ENCODE results near the gene ZFP62. TPM values are rescaled to one million over a fixed set of nuclear protein-coding genes. Genes with fewer than 3 reads are reported as not detected.

Gene ZFP62
- total RNA-seq, 2 experiments from 2014 or later: 42.3 to 42.7 TPM

- DNase-seq: no peak
- no peaks in the 10 kb centered on the region for H3K9me3 Mint-ChIP-seq
- no peaks in the 10 kb centered on the region for H3K27me3 Mint-ChIP-seq
- POLR2A ChIA-PET: interaction anchor here (1.1 kb wide), 1 partner anchor 10 kb away, joined by 3 read pairs; no protein-coding TSS in a partner anchor
- no peaks in the 10 kb centered on the region for H3K36me3 Mint-ChIP-seq
- no peak overlapping the region for H3K27ac Mint-ChIP-seq
- no peak overlapping the region for H3K4me3 Mint-ChIP-seq
- no peak for ATAC-seq (ENCODE audit: low read depth)
- H3K4me1 Mint-ChIP-seq: peaks cover 14% of the 10 kb centered on the region
Measured at GRCh38 chr5:180820788-180821321, 40.2 kb downstream of the ZFP62 start.

GRCh38 chr5:180818677-180819341 is 42.3 kb downstream of the ZFP62 start:
- no peak overlapping the region for H3K27ac Mint-ChIP-seq
- no peaks in the 10 kb centered on the region for H3K36me3 Mint-ChIP-seq
- no peak overlapping the region for H3K4me3 Mint-ChIP-seq
- DNase-seq (no peak), ATAC-seq (ENCODE audit: low read depth) (no peak)
- H3K27me3 Mint-ChIP-seq: no peaks in the 10 kb centered on the region
- POLR2A ChIA-PET: interaction anchor here (3.3 kb wide), 1 partner anchor 12 kb away, joined by 35 read pairs; no protein-coding TSS in a partner anchor
- no peaks in the 10 kb centered on the region for H3K9me3 Mint-ChIP-seq
- H3K4me1 Mint-ChIP-seq: peaks cover 22% of the 10 kb centered on the region

GRCh38 chr5:180817893-180818674 is 43.0 kb downstream of the ZFP62 start:
- Mint-ChIP-seq H3K27ac (no peak overlapping the region), H3K4me1 (peaks cover 27% of the 10 kb centered on the region), H3K27me3 (no peaks in the 10 kb centered on the region), H3K4me3 (no peak overlapping the region), H3K36me3 (no peaks in the 10 kb centered on the region), H3K9me3 (no peaks in the 10 kb centered on the region)
- no peak for ATAC-seq (ENCODE audit: low read depth)
- POLR2A ChIA-PET: interaction anchor here (0.9 to 3.3 kb wide), 3 partner anchors 13 to 16 kb away, joined by 3 to 35 read pairs (median 5); no protein-coding TSS in a partner anchor
- no peak for DNase-seq

- POLR2A ChIA-PET: interaction anchor here (0.6 to 3.3 kb wide), 6 partner anchors 10 to 390 kb away, joined by 3 to 35 read pairs (median 4); partner anchors contain the start of gene MGAT1
- ATAC-seq (ENCODE audit: low read depth) (peak; percentile 52), DNase-seq (no peak)
- Mint-ChIP-seq H3K27ac (peak overlapping the region; percentile 9), H3K27me3 (no peaks in the 10 kb centered on the region), H3K4me3 (peak overlapping the region; percentile 11), H3K9me3 (no peaks in the 10 kb centered on the region), H3K4me1 (peaks cover 32% of the 10 kb centered on the region), H3K36me3 (no peaks in the 10 kb centered on the region)
Measured at GRCh38 chr5:180816608-180817534, 44.2 kb downstream of the ZFP62 start.

- H3K27me3 Mint-ChIP-seq: no peaks in the 10 kb centered on the region
- no peak for ATAC-seq (ENCODE audit: low read depth)
- POLR2A ChIA-PET: interaction anchor here (2.2 to 5.9 kb wide), 2 partner anchors 13 to 16 kb away, joined by 5 to 110 read pairs; partner anchors contain the start of gene MGAT1
- H3K9me3 Mint-ChIP-seq: no peaks in the 10 kb centered on the region
- peaks cover 38% of the 10 kb centered on the region for H3K4me1 Mint-ChIP-seq
- no peaks in the 10 kb centered on the region for H3K36me3 Mint-ChIP-seq
- no peak overlapping the region for H3K27ac Mint-ChIP-seq
- no peak for DNase-seq
- H3K4me3 Mint-ChIP-seq: no peak overlapping the region
Measured at GRCh38 chr5:180815293-180815917, 45.7 kb downstream of the ZFP62 start.

- DNase-seq (no peak), ATAC-seq (ENCODE audit: low read depth) (no peak)
- H3K36me3 Mint-ChIP-seq: peaks cover 2% of the 10 kb centered on the region
- no peaks in the 10 kb centered on the region for H3K9me3 Mint-ChIP-seq
- peaks cover 41% of the 10 kb centered on the region for H3K4me1 Mint-ChIP-seq
- H3K27me3 Mint-ChIP-seq: no peaks in the 10 kb centered on the region
- H3K4me3 Mint-ChIP-seq: no peak overlapping the region
- H3K27ac Mint-ChIP-seq: no peak overlapping the region
- POLR2A ChIA-PET: interaction anchor here (1.2 to 5.9 kb wide), 2 partner anchors 10 to 18 kb away, joined by 3 to 110 read pairs; no protein-coding TSS in a partner anchor
Measured at GRCh38 chr5:180813420-180813819, 47.7 kb downstream of the ZFP62 start.

- DNase-seq: no peak
- no peak for ATAC-seq (ENCODE audit: low read depth)
- H3K36me3 Mint-ChIP-seq: peaks cover 14% of the 10 kb centered on the region
- no peaks in the 10 kb centered on the region for H3K27me3 Mint-ChIP-seq
- H3K27ac Mint-ChIP-seq: peak overlapping the region; percentile 93
- peak overlapping the region; percentile 85 for H3K4me3 Mint-ChIP-seq
- POLR2A ChIA-PET: interaction anchor here (1.6 to 5.9 kb wide), 3 partner anchors 14 to 49 kb away, joined by 9 to 110 read pairs (median 21); partner anchors contain the start of gene ZFP62
- H3K9me3 Mint-ChIP-seq: no peaks in the 10 kb centered on the region
- peaks cover 51% of the 10 kb centered on the region for H3K4me1 Mint-ChIP-seq
Measured at GRCh38 chr5:180811623-180812124, 49.4 kb downstream of the ZFP62 start.

GRCh38 chr5:180810959-180811622 is 50.0 kb downstream of the ZFP62 start:
- peak overlapping the region; percentile 93 for H3K27ac Mint-ChIP-seq
- POLR2A ChIA-PET: interaction anchor here (0.7 to 5.9 kb wide), 12 partner anchors 9 to 451 kb away, joined by 3 to 110 read pairs (median 4); partner anchors contain the start of gene ZFP62
- no peak for ATAC-seq (ENCODE audit: low read depth)
- H3K4me1 Mint-ChIP-seq: peaks cover 53% of the 10 kb centered on the region
- H3K4me3 Mint-ChIP-seq: peak overlapping the region; percentile 85
- no peaks in the 10 kb centered on the region for H3K27me3 Mint-ChIP-seq
- H3K36me3 Mint-ChIP-seq: peaks cover 20% of the 10 kb centered on the region
- no peaks in the 10 kb centered on the region for H3K9me3 Mint-ChIP-seq
- no peak for DNase-seq

- peaks cover 24% of the 10 kb centered on the region for H3K36me3 Mint-ChIP-seq
- no peaks in the 10 kb centered on the region for H3K27me3 Mint-ChIP-seq
- H3K9me3 Mint-ChIP-seq: no peaks in the 10 kb centered on the region
- POLR2A ChIA-PET: interaction anchor here (0.7 to 5.9 kb wide), 12 partner anchors 9 to 451 kb away, joined by 3 to 110 read pairs (median 4); partner anchors contain the start of gene ZFP62
- H3K27ac Mint-ChIP-seq: peak overlapping the region; percentile 100
- ATAC-seq (ENCODE audit: low read depth) (peak; percentile 74), DNase-seq (peak; percentile 96)
- H3K4me1 Mint-ChIP-seq: peaks cover 57% of the 10 kb centered on the region
- peak overlapping the region; percentile 88 for H3K4me3 Mint-ChIP-seq
Measured at GRCh38 chr5:180810210-180810958, 50.7 kb downstream of the ZFP62 start.

GRCh38 chr5:180809403-180810209 is 51.5 kb downstream of the ZFP62 start:
- H3K4me1 Mint-ChIP-seq: peaks cover 56% of the 10 kb centered on the region
- peak overlapping the region; percentile 88 for H3K4me3 Mint-ChIP-seq
- ATAC-seq (ENCODE audit: low read depth) (peak; percentile 67), DNase-seq (peak; percentile 97)
- POLR2A ChIA-PET: interaction anchor here (0.7 to 10.4 kb wide), 10 partner anchors 8 to 433 kb away, joined by 3 to 170 read pairs (median 6); partner anchors contain the start of gene ZFP62
- H3K27ac Mint-ChIP-seq: peak overlapping the region; percentile 100
- H3K36me3 Mint-ChIP-seq: peaks cover 29% of the 10 kb centered on the region
- H3K27me3 Mint-ChIP-seq: no peaks in the 10 kb centered on the region
- no peaks in the 10 kb centered on the region for H3K9me3 Mint-ChIP-seq

All from activated naive CD8-positive, alpha-beta T cell treated with anti-CD3 and anti-CD28 coated beads, Interleukin-2, amount 10 ng/mL, durations not matched to agents 7 days and 5 days (primary cell).